WTC11 (cell line): Measurements from ENCODE around the gene PRR22.

Experiments
- TF ChIP-seq, protein P1 (sequence below): fragments of 200-600 bp; IDR thresholded peaks from 2 replicates; pipeline ENCODE4 v1.8.0; 2022; ENCODE audit warnings: antibody characterized with exemption
- TF ChIP-seq, protein P2 (sequence below): sonication (generic); formaldehyde crosslinking; IDR thresholded peaks from 2 replicates; pipeline ENCODE4 v1.8.0; 2022; ENCODE audit warnings: mild to moderate bottlenecking, missing genetic modification reagents

DNA sequence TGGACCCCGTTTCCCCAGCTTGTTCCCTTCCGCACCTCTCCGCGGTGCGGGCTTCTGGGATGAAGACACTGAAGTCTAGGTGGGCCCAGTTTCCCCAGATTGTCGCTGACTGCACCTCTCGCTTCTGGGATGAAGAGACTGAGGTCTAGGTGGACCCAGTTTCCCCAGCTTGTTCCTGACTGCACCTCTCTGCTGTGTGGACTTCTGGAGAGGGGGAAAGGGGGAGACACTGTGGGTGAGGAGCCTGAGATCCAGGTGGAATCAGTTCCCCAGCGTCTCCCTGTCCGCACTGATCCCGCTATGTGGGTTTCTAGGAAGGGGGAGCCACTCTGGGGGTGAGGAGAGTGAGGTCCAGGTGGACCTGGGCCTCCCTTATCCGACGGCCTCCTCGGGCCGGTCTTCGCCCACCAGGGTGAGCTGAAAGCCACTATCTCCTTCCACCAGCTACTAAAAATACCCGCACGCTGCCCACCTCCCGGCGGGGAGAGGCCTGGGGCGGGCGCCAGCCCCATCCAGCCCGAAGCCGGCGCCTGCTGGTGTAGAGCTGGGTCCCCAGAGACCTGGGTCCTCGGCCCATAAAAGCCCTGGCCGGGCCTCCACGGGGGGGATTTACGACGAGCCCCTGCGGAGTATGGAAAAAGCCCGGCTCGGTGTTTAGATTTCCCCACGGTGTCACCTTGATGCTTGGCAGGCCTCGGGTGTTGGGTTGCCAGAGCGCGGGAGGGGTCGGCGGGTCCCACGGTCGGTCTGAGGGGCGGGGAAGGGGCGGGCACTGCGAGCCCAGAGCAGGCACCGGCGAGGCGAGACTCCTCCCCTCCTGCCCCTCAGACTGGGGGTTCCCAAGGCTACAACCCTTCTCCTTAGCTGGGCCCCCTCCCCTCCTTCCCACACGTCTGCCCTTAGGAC is 44.4 kb upstream of the PRR22 start:
- TF ChIP-seq, protein P1, sequence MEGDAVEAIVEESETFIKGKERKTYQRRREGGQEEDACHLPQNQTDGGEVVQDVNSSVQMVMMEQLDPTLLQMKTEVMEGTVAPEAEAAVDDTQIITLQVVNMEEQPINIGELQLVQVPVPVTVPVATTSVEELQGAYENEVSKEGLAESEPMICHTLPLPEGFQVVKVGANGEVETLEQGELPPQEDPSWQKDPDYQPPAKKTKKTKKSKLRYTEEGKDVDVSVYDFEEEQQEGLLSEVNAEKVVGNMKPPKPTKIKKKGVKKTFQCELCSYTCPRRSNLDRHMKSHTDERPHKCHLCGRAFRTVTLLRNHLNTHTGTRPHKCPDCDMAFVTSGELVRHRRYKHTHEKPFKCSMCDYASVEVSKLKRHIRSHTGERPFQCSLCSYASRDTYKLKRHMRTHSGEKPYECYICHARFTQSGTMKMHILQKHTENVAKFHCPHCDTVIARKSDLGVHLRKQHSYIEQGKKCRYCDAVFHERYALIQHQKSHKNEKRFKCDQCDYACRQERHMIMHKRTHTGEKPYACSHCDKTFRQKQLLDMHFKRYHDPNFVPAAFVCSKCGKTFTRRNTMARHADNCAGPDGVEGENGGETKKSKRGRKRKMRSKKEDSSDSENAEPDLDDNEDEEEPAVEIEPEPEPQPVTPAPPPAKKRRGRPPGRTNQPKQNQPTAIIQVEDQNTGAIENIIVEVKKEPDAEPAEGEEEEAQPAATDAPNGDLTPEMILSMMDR, result no peak
- TF ChIP-seq, protein P2, sequence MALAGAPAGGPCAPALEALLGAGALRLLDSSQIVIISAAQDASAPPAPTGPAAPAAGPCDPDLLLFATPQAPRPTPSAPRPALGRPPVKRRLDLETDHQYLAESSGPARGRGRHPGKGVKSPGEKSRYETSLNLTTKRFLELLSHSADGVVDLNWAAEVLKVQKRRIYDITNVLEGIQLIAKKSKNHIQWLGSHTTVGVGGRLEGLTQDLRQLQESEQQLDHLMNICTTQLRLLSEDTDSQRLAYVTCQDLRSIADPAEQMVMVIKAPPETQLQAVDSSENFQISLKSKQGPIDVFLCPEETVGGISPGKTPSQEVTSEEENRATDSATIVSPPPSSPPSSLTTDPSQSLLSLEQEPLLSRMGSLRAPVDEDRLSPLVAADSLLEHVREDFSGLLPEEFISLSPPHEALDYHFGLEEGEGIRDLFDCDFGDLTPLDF (CRISPR knock-in tag), result no peak
